SU-DHL-6 (cell line): ENCODE results near the gene APC.

Source experiments
- EZH2phosphoT487 ChIP-seq: fragments of 200-600 bp; sonication (generic), shearing (Covaris generic); conservative IDR thresholded peaks from 2 replicates; pipeline ENCODE4 v1.6.1; 2018; ENCODE audit warnings: mild to moderate bottlenecking, antibody characterized with exemption, low read length, moderate library complexity, mixed read lengths
- TF ChIP-seq, protein P1 (sequence below): fragments of 200-600 bp; sonication (generic); IDR thresholded peaks from one replicate; pipeline ENCODE4 v1.5.1; 2017; ENCODE audit warnings: antibody characterized with exemption, mild to moderate bottlenecking, low read length, moderate library complexity; ENCODE audit not compliant: insufficient read depth, poor library complexity, severe bottlenecking

- TF ChIP-seq, protein P1, sequence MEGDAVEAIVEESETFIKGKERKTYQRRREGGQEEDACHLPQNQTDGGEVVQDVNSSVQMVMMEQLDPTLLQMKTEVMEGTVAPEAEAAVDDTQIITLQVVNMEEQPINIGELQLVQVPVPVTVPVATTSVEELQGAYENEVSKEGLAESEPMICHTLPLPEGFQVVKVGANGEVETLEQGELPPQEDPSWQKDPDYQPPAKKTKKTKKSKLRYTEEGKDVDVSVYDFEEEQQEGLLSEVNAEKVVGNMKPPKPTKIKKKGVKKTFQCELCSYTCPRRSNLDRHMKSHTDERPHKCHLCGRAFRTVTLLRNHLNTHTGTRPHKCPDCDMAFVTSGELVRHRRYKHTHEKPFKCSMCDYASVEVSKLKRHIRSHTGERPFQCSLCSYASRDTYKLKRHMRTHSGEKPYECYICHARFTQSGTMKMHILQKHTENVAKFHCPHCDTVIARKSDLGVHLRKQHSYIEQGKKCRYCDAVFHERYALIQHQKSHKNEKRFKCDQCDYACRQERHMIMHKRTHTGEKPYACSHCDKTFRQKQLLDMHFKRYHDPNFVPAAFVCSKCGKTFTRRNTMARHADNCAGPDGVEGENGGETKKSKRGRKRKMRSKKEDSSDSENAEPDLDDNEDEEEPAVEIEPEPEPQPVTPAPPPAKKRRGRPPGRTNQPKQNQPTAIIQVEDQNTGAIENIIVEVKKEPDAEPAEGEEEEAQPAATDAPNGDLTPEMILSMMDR, result no peak
- no peak for TF ChIP-seq EZH2phosphoT487
These were observed 24.6 kb downstream of the APC start for GRCh38 chr5:112762113-112762810.
